ENCODE data around the gene C1orf198.

- TF ChIP-seq CTCF (conservative IDR thresholded peaks at IDR 0.05), result no peak
- TF ChIP-seq EZH2 (IDR thresholded peaks at IDR 0.05; ENCODE audit: low read depth), result no peak
Measured at GRCh38 chr1:230849451-230850224, 18.7 kb downstream of the C1orf198 start.
